PC-9 (cell line): Measurements from ENCODE around the gene ZDHHC14.

Experiments
- EZH2 ChIP-seq: fragments of 200-600 bp; sonication (generic); IDR thresholded peaks from 2 replicates; pipeline ENCODE4 v1.8.0; 2017; ENCODE audit warnings: antibody characterized with exemption, low read depth
- TF ChIP-seq, protein P1 (sequence below): fragments of 200-600 bp; sonication (generic); conservative IDR thresholded peaks from 2 replicates; pipeline ENCODE4 v1.6.1; 2017; ENCODE audit warnings: mixed run types, antibody characterized with exemption, mild to moderate bottlenecking, moderate library complexity

DNA sequence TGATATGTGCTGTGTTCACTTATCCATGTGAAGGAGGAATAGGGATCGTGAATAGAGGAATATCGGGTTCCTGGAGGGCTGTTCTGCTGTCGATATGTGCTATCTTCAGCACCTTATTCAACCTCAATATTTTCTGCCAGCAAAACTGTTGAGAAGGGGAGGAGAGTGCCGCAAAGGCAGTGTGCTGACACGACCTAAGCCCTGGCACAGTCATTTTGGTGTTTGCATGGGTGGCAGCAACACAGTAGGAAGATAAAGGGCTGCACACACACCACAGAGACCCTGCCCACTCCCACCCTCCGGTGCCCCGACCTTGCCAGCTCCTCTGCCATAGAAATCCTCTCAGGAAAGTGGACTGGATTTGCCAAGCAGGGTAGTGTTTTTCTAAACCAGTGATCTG lies 47.0 kb downstream of the ZDHHC14 start:
- TF ChIP-seq, protein P1, sequence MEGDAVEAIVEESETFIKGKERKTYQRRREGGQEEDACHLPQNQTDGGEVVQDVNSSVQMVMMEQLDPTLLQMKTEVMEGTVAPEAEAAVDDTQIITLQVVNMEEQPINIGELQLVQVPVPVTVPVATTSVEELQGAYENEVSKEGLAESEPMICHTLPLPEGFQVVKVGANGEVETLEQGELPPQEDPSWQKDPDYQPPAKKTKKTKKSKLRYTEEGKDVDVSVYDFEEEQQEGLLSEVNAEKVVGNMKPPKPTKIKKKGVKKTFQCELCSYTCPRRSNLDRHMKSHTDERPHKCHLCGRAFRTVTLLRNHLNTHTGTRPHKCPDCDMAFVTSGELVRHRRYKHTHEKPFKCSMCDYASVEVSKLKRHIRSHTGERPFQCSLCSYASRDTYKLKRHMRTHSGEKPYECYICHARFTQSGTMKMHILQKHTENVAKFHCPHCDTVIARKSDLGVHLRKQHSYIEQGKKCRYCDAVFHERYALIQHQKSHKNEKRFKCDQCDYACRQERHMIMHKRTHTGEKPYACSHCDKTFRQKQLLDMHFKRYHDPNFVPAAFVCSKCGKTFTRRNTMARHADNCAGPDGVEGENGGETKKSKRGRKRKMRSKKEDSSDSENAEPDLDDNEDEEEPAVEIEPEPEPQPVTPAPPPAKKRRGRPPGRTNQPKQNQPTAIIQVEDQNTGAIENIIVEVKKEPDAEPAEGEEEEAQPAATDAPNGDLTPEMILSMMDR = no peak
- TF ChIP-seq EZH2 = no peak
